B cell (primary cell): ENCODE results near the gene HAUS2.
"Not testable (repeated sequence)": the region's sequence is repeated elsewhere in the genome, so short reads cannot be mapped to it uniquely, and the experiment has no call there.

ENCODE experiments used
- EZH2 ChIP-seq: IDR thresholded peaks from 2 replicates; pipeline ENCODE4 v1.6.1; 2012; ENCODE audit warnings: borderline replicate concordance, low read depth, mild to moderate bottlenecking, moderate library complexity, low read length; ENCODE audit not compliant: insufficient read depth, poor library complexity, severe bottlenecking
- TF ChIP-seq, protein P1 (sequence below): fragments of 200-600 bp; IDR thresholded peaks from one replicate; pipeline ENCODE4 v1.8.0; 2022; ENCODE audit warnings: antibody characterized with exemption, mild to moderate bottlenecking

GRCh38 chr15:42601316-42601715, 52.7 kb downstream of the HAUS2 start:
- TF ChIP-seq, protein P1, sequence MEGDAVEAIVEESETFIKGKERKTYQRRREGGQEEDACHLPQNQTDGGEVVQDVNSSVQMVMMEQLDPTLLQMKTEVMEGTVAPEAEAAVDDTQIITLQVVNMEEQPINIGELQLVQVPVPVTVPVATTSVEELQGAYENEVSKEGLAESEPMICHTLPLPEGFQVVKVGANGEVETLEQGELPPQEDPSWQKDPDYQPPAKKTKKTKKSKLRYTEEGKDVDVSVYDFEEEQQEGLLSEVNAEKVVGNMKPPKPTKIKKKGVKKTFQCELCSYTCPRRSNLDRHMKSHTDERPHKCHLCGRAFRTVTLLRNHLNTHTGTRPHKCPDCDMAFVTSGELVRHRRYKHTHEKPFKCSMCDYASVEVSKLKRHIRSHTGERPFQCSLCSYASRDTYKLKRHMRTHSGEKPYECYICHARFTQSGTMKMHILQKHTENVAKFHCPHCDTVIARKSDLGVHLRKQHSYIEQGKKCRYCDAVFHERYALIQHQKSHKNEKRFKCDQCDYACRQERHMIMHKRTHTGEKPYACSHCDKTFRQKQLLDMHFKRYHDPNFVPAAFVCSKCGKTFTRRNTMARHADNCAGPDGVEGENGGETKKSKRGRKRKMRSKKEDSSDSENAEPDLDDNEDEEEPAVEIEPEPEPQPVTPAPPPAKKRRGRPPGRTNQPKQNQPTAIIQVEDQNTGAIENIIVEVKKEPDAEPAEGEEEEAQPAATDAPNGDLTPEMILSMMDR, result not testable (repeated sequence)
- not testable (repeated sequence) for TF ChIP-seq EZH2
